Measurements from ENCODE around the gene TMEM176B. TPM values are rescaled to one million over a fixed set of nuclear protein-coding genes. Genes with fewer than 3 reads are reported as not detected.
A peak's percentile ranks its signal among the peaks of the same experiment; 100 is the strongest.
"Not testable (repeated sequence)": the region's sequence is repeated elsewhere in the genome, so short reads cannot be mapped to it uniquely, and the experiment has no call there.

Gene TMEM176B
- polyA plus RNA-seq, 3 donors: 80.2 to 115 (median 87.1) TPM

GRCh38 chr7:150791746-150792452, 8.3 kb downstream of the TMEM176B start:
- no peak for DNase-seq (ENCODE audit: low read depth in 3 of 3, low spot score in 2 of 3)

- DNase-seq (ENCODE audit: low read depth in 3 of 3, low spot score in 2 of 3): no peak
Measured at GRCh38 chr7:150791304-150791703, 8.9 kb downstream of the TMEM176B start.

GRCh38 chr7:150790416-150791075, 9.6 kb downstream of the TMEM176B start:
- no peak for DNase-seq (ENCODE audit: low read depth in 3 of 3, low spot score in 2 of 3)

GRCh38 chr7:150788474-150789269, 11.5 kb downstream of the TMEM176B start:
- no peak for DNase-seq (ENCODE audit: low read depth in 3 of 3, low spot score in 2 of 3)

- DNase-seq (ENCODE audit: low read depth in 3 of 3, low spot score in 2 of 3): no peak
Measured at GRCh38 chr7:150787321-150788281, 12.6 kb downstream of the TMEM176B start.

GRCh38 chr7:150784954-150785353, 15.2 kb downstream of the TMEM176B start:
- no peak for DNase-seq (ENCODE audit: low read depth in 3 of 3, low spot score in 2 of 3)

GRCh38 chr7:150784120-150784736, 15.9 kb downstream of the TMEM176B start:
- no peak for DNase-seq (ENCODE audit: low read depth in 3 of 3, low spot score in 2 of 3)

- DNase-seq (ENCODE audit: low read depth in 3 of 3, low spot score in 2 of 3): no peak
Measured at GRCh38 chr7:150781961-150782360, 18.2 kb downstream of the TMEM176B start.

- DNase-seq (ENCODE audit: low read depth in 3 of 3, low spot score in 2 of 3): no peak
Measured at GRCh38 chr7:150781103-150781502, 19.1 kb downstream of the TMEM176B start.

- DNase-seq (ENCODE audit: low read depth in 3 of 3, low spot score in 2 of 3): no peak
Measured at GRCh38 chr7:150780292-150780691, 19.9 kb downstream of the TMEM176B start.

GRCh38 chr7:150778738-150779301, 21.3 kb downstream of the TMEM176B start:
- peak; percentile 50 to 72 (median 64) for DNase-seq (ENCODE audit: low read depth in 3 of 3, low spot score in 2 of 3)

GRCh38 chr7:150778014-150778737, 22.0 kb downstream of the TMEM176B start:
- no peak for DNase-seq (ENCODE audit: low read depth in 3 of 3, low spot score in 2 of 3)

- DNase-seq (ENCODE audit: low read depth in 3 of 3, low spot score in 2 of 3): not testable (repeated sequence)
Measured at GRCh38 chr7:150774131-150774530, 26.0 kb downstream of the TMEM176B start.

- no peak for DNase-seq (ENCODE audit: low read depth in 3 of 3, low spot score in 2 of 3)
Measured at GRCh38 chr7:150769768-150770167, 30.4 kb downstream of the TMEM176B start.

GRCh38 chr7:150766334-150766709, 33.8 kb downstream of the TMEM176B start:
- DNase-seq (ENCODE audit: low read depth in 3 of 3, low spot score in 2 of 3): no peak

- no peak for DNase-seq (ENCODE audit: low read depth in 3 of 3, low spot score in 2 of 3)
Measured at GRCh38 chr7:150759479-150759878, 40.7 kb downstream of the TMEM176B start.

- DNase-seq (ENCODE audit: low read depth in 3 of 3, low spot score in 2 of 3): no peak
Measured at GRCh38 chr7:150756858-150757257, 43.3 kb downstream of the TMEM176B start.

GRCh38 chr7:150756166-150756565, 44.0 kb downstream of the TMEM176B start:
- no peak for DNase-seq (ENCODE audit: low read depth in 3 of 3, low spot score in 2 of 3)
